Activated naive CD8-positive, alpha-beta T cell (primary cell): ENCODE results near the gene ACKR4.
"Not testable (repeated sequence)": the region's sequence is repeated elsewhere in the genome, so short reads cannot be mapped to it uniquely, and the experiment has no call there.

Experiments
- H3K27ac Mint-ChIP-seq: one replicate; pipeline ENCODE4 v1.8.0; 2021; ENCODE audit warnings: mixed read lengths
- H3K27me3 Mint-ChIP-seq: one replicate; pipeline ENCODE4 v1.8.0; 2021; ENCODE audit warnings: mixed read lengths
- H3K36me3 Mint-ChIP-seq: one replicate; pipeline ENCODE4 v1.8.0; 2021; ENCODE audit warnings: mixed read lengths
- H3K4me1 Mint-ChIP-seq: one replicate; pipeline ENCODE4 v1.8.0; 2021; ENCODE audit warnings: low read depth, mixed read lengths
- H3K4me3 Mint-ChIP-seq: one replicate; pipeline ENCODE4 v1.8.0; 2021; ENCODE audit warnings: mild to moderate bottlenecking, mixed read lengths
- H3K9me3 Mint-ChIP-seq: one replicate; pipeline ENCODE4 v1.8.0; 2021; ENCODE audit warnings: low read depth, mixed read lengths

ACKR4 gene

GRCh38 chr3:132569580-132569979 lies 27.5 kb upstream of the ACKR4 start:
- peak overlapping the region; percentile 13 for H3K27ac Mint-ChIP-seq
- no peaks in the 10 kb centered on the region for H3K9me3 Mint-ChIP-seq
- no peaks in the 10 kb centered on the region for H3K27me3 Mint-ChIP-seq
- peaks cover 27% of the 10 kb centered on the region for H3K36me3 Mint-ChIP-seq
- peaks cover 15% of the 10 kb centered on the region for H3K4me1 Mint-ChIP-seq
- no peak overlapping the region for H3K4me3 Mint-ChIP-seq

GRCh38 chr3:132570016-132570415 lies 27.1 kb upstream of the ACKR4 start:
- no peaks in the 10 kb centered on the region for H3K27me3 Mint-ChIP-seq
- no peak overlapping the region for H3K4me3 Mint-ChIP-seq
- H3K9me3 Mint-ChIP-seq = no peaks in the 10 kb centered on the region
- peaks cover 15% of the 10 kb centered on the region for H3K4me1 Mint-ChIP-seq
- peaks cover 24% of the 10 kb centered on the region for H3K36me3 Mint-ChIP-seq
- no peak overlapping the region for H3K27ac Mint-ChIP-seq

- Mint-ChIP-seq H3K9me3 (no peaks in the 10 kb centered on the region), H3K27ac (no peak overlapping the region), H3K27me3 (no peaks in the 10 kb centered on the region), H3K36me3 (peaks cover 30% of the 10 kb centered on the region), H3K4me3 (no peak overlapping the region), H3K4me1 (peaks cover 10% of the 10 kb centered on the region)
Observed at GRCh38 chr3:132573797-132574211, 23.3 kb upstream of the ACKR4 start.

- Mint-ChIP-seq H3K4me3 (no peak overlapping the region), H3K27ac (no peak overlapping the region), H3K4me1 (no peaks in the 10 kb centered on the region), H3K9me3 (peaks cover 5% of the 10 kb centered on the region), H3K27me3 (no peaks in the 10 kb centered on the region), H3K36me3 (peaks cover 24% of the 10 kb centered on the region)
Observed at GRCh38 chr3:132587401-132587800, 9.7 kb upstream of the ACKR4 start.

- Mint-ChIP-seq H3K27me3 (no peaks in the 10 kb centered on the region), H3K4me1 (no peaks in the 10 kb centered on the region), H3K4me3 (no peak overlapping the region), H3K36me3 (peaks cover 33% of the 10 kb centered on the region), H3K27ac (no peak overlapping the region), H3K9me3 (peaks cover 3% of the 10 kb centered on the region)
Observed at GRCh38 chr3:132592216-132592615, 4.9 kb upstream of the ACKR4 start.

GRCh38 chr3:132593241-132593946 lies 3.7 kb upstream of the ACKR4 start:
- H3K9me3 Mint-ChIP-seq = no peaks in the 10 kb centered on the region
- peaks cover 30% of the 10 kb centered on the region for H3K36me3 Mint-ChIP-seq
- H3K4me1 Mint-ChIP-seq = no peaks in the 10 kb centered on the region
- no peaks in the 10 kb centered on the region for H3K27me3 Mint-ChIP-seq
- H3K27ac Mint-ChIP-seq = no peak overlapping the region
- no peak overlapping the region for H3K4me3 Mint-ChIP-seq

- Mint-ChIP-seq H3K27me3 (no peaks in the 10 kb centered on the region), H3K36me3 (peaks cover 34% of the 10 kb centered on the region), H3K27ac (no peak overlapping the region), H3K9me3 (no peaks in the 10 kb centered on the region), H3K4me3 (no peak overlapping the region), H3K4me1 (no peaks in the 10 kb centered on the region)
Observed at GRCh38 chr3:132593947-132594323, 3.1 kb upstream of the ACKR4 start.

- Mint-ChIP-seq H3K4me3 (no peak overlapping the region), H3K4me1 (no peaks in the 10 kb centered on the region), H3K9me3 (no peaks in the 10 kb centered on the region), H3K36me3 (peaks cover 30% of the 10 kb centered on the region), H3K27me3 (no peaks in the 10 kb centered on the region), H3K27ac (no peak overlapping the region)
Observed at GRCh38 chr3:132594498-132594897, 2.6 kb upstream of the ACKR4 start.

- Mint-ChIP-seq H3K27ac (no peak overlapping the region), H3K4me3 (no peak overlapping the region), H3K9me3 (no peaks in the 10 kb centered on the region), H3K27me3 (no peaks in the 10 kb centered on the region), H3K4me1 (no peaks in the 10 kb centered on the region), H3K36me3 (peaks cover 29% of the 10 kb centered on the region)
Observed at GRCh38 chr3:132595014-132595413, 2.1 kb upstream of the ACKR4 start.

- Mint-ChIP-seq H3K4me3 (no peak overlapping the region), H3K4me1 (no peaks in the 10 kb centered on the region), H3K36me3 (peaks cover 20% of the 10 kb centered on the region), H3K27ac (no peak overlapping the region), H3K27me3 (no peaks in the 10 kb centered on the region), H3K9me3 (no peaks in the 10 kb centered on the region)
Observed at GRCh38 chr3:132596326-132596725, 744 bp upstream of the ACKR4 start.

GRCh38 chr3:132597660-132598059 lies 590 bp downstream of the ACKR4 start:
- no peaks in the 10 kb centered on the region for H3K4me1 Mint-ChIP-seq
- no peaks in the 10 kb centered on the region for H3K27me3 Mint-ChIP-seq
- H3K36me3 Mint-ChIP-seq = peaks cover 22% of the 10 kb centered on the region
- H3K9me3 Mint-ChIP-seq = no peaks in the 10 kb centered on the region
- no peak overlapping the region for H3K4me3 Mint-ChIP-seq
- no peak overlapping the region for H3K27ac Mint-ChIP-seq

- Mint-ChIP-seq H3K9me3 (no peaks in the 10 kb centered on the region), H3K4me1 (no peaks in the 10 kb centered on the region), H3K27me3 (no peaks in the 10 kb centered on the region), H3K36me3 (peaks cover 23% of the 10 kb centered on the region), H3K4me3 (no peak overlapping the region), H3K27ac (no peak overlapping the region)
Observed at GRCh38 chr3:132598181-132598580, 1.1 kb downstream of the ACKR4 start.

- not testable (repeated sequence) for H3K4me1 Mint-ChIP-seq, H3K27me3 Mint-ChIP-seq, H3K9me3 Mint-ChIP-seq, H3K27ac Mint-ChIP-seq, H3K4me3 Mint-ChIP-seq
- H3K36me3 Mint-ChIP-seq = peaks cover 25% of the 10 kb centered on the region
Observed at GRCh38 chr3:132600614-132601013, 3.5 kb downstream of the ACKR4 start.

GRCh38 chr3:132605374-132605792 lies 8.3 kb downstream of the ACKR4 start:
- H3K4me3 Mint-ChIP-seq = no peak overlapping the region
- no peak overlapping the region for H3K27ac Mint-ChIP-seq
- no peaks in the 10 kb centered on the region for H3K4me1 Mint-ChIP-seq
- no peaks in the 10 kb centered on the region for H3K27me3 Mint-ChIP-seq
- peaks cover 40% of the 10 kb centered on the region for H3K36me3 Mint-ChIP-seq
- H3K9me3 Mint-ChIP-seq = no peaks in the 10 kb centered on the region

GRCh38 chr3:132606085-132606484 lies 9.0 kb downstream of the ACKR4 start:
- Mint-ChIP-seq H3K27ac (no peak overlapping the region), H3K9me3 (no peaks in the 10 kb centered on the region), H3K4me3 (no peak overlapping the region), H3K36me3 (peaks cover 40% of the 10 kb centered on the region), H3K27me3 (no peaks in the 10 kb centered on the region), H3K4me1 (no peaks in the 10 kb centered on the region)

- H3K27me3 Mint-ChIP-seq, H3K4me3 Mint-ChIP-seq, H3K9me3 Mint-ChIP-seq, H3K27ac Mint-ChIP-seq, H3K4me1 Mint-ChIP-seq: not testable (repeated sequence)
- H3K36me3 Mint-ChIP-seq = peaks cover 43% of the 10 kb centered on the region
Observed at GRCh38 chr3:132606620-132607019, 9.6 kb downstream of the ACKR4 start.
